ENCODE measurements around the gene ZNF717. TPM values are rescaled to one million over a fixed set of nuclear protein-coding genes. Genes with fewer than 3 reads are reported as not detected.
"Not testable (repeated sequence)": the region's sequence is repeated elsewhere in the genome, so short reads cannot be mapped to it uniquely, and the experiment has no call there.

ZNF717 gene
- polyA plus RNA-seq (ENCODE audit: insufficient read length in 4 of 4), result 10 to 100 TPM; 13.0 to 20.8 (median 16.9) TPM

DNA sequence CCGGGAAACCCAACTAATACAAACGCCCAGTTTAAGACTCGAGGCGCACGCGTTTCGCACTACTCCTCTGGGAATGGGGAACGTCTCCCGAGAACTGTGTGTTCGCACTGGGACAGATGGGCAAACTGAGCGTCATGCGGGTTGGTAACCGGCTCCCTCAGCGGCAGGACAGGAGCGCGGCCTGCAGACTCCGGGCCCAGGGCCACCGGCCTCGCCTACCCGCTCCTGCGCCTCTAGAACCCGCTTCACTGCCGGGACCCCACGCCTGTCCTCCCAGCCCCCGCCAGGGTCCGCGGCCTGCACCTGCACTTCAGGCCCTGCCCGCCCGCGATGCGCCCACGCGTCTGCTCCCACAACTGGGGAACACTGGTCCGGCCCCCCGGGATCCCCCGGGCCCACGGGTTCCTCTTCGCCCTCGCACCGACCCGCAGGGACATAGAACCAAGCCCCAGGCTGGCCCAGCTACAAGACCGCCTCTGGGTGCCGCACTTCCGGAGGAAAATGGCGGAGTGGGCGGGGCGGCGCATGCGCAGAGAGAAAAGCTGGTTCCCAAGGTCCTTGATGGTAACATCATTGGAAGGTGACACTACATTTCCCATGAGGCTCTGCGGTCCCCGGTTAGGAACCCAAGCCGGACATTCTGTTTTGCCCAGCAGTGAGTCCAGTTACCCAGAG is at the start of gene ZNF717:
TSS of gene ZNF717 (minus strand) at position 469 of the 675 bp plus-strand sequence. CDS start 2,187 bp downstream, outside the sequence.
- DNase-seq (ENCODE audit: low read depth in 4 of 4, low spot score in 3 of 4), result peak; percentile 77 to 82 (median 79)

DNA sequence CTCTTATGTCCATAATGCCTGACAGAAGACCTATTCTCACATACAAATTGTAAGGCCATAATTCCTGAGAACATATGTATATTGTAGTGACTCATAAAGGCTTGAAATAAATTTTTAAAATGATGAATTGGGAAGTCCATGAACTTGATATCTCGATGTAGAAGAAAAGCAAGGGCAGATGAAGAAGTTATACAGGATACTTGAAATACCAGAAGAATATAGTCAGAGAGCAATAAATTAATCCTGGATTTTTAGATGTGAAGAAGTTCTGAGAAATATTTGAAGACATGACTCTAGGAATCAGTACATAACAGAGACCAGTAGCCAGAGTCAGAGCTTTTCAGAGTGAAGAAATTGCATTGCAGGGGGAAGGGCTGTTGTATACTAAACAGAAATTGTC is 45.7 kb upstream of the ZNF717 start:
- not testable (repeated sequence) for DNase-seq (ENCODE audit: low read depth in 4 of 4, low spot score in 3 of 4)

DNA sequence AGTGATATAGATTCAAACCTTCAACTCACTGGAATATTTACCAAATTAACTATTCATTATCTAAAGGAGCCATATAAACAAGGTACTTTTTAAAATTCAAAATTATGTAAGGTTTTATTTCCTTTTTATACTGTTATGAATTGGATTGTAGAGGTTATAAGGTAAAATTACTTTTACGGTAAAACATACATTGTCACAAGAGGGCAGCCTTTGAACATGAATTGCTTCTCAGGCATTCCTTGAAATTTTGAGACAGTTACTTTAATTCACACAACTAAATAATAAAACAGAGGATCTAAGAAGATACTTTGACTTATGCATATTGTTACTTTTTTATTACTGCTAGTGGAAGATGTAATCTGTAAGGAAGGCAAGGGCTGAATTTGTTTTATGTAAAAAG is 32.7 kb upstream of the ZNF717 start:
- DNase-seq (ENCODE audit: low read depth in 4 of 4, low spot score in 3 of 4), result not testable (repeated sequence)

DNA sequence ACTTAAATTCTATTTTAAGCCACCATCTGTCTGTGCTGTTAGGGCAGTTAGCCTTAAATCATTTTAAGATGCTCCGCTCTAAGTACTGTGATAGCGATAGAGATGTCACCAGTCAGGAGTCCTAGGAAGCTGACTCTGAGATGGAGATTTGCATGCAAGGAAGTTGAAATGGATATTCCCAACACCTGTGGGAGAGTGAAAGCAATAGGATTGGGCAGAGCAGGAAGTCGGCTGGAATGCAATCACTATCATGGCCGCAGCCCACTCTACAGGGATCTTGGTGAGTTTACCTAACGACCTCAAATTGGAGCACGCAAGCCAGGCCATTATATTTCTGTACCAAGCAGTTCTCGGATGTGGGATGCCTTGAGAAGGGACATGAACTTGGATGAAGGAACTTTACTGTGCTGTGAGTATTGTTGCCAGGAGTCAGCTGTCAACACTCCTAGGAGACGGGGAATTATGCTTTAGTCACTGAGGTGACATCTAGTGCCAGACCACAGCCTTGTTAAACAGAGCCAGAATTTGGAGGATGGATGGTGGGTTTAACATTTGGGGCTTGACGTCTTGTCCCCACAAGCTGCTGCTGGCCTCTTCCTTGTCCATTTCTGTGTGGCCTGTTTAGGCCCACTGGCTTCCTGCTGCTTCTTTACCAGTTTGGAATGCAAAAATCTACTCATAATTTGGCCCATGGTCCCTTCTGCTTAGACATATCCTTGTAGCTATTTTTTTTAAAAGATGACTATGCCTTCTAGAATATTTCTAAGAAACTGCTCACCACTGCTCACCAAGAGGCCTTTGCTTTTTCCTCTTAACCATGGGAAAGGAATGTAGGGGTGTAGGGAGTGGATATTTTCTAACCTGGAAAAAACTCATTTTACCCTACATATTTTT is 31.2 kb upstream of the ZNF717 start:
- DNase-seq (ENCODE audit: low read depth in 4 of 4, low spot score in 3 of 4), result not testable (repeated sequence)

DNA sequence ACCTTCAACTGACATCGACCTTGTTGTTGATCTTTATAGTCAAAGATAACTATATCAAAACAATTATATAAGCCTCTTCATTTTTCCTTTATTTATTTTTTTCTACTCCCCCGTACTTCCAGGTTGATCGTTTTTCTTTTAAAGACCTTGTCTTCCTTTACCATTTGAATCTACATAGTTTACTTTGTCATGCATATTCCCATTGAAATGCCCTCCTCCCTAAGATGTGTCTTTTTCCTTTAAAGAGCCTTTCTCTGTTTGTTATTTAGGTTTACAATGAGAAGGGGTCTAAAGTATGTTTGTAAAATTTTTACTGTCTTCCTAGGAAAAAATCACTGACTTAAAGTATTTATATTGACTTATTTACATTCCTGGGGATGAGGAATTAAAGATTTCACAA is 29.4 kb upstream of the ZNF717 start:
- DNase-seq (ENCODE audit: low read depth in 4 of 4, low spot score in 3 of 4), result no peak

DNA sequence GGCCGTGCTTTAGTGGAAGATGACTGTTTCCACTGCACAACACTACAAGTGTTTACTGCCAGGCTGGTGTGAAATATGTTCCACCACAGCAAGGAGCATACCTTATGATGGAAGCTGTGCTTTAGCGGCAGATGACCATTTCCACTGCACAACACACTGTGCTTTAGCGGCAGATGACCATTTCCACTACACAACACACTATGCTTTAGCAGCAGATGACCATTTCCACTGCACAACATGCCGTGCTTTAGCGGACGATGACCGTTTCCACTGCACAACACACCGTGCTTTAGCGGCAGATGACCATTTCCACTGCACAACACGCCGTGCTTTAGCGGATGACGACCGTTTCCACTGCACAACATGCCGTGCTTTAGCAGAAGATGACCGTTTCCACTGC is 2.8 kb downstream of the ZNF717 start:
- DNase-seq (ENCODE audit: low read depth in 4 of 4, low spot score in 3 of 4), result no peak

DNA sequence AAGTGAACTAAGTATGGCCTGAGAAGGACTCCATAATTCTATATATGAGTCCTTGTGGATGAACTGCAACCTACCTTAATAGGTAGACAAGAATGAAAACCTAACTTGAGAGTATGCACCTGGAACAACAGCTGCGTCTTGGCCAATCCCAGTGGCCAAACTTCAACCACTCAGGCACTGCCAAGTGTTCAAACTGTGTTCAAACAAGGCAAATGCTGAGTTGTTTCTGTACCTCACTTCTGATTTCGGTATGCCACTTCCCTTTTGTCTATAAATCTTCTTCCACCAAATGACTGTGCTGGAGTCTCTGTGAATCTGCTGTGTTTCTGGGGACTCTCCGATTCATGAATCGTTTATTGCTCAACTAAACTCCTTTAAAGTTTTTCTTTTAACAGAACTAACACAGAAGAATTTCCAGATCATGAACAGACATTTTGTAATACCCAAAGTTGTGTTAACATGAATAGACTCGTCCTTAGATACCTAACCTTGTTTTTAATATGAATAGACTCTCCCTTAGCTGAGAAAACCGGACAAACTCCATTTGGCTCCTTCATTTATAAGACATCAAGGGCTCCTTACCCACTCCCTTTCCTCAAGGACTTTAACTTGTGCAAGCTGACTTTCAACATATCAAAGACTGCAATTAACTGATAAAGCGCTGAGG is 4.1 kb downstream of the ZNF717 start:
- DNase-seq (ENCODE audit: low read depth in 4 of 4, low spot score in 3 of 4), result no peak

DNA sequence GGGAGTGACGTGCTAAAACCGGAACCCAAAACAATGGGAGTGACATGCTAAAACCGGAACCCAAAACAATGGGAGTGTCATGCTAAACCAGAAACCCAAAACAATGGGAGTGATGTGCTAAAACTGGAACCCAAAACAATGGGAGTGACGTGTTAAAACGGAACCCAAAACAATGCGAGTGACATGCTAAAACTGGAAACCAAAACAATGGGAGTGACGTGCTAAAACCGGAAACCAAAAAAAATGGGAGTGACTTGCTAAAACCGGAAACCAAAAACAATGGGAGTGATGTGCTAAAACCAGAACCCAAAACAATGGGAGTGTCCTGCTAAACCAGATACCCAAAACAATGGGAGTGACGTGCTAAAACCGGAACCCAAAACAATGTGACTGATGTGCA is 7.6 kb downstream of the ZNF717 start:
- not testable (repeated sequence) for DNase-seq (ENCODE audit: low read depth in 4 of 4, low spot score in 3 of 4)

DNA sequence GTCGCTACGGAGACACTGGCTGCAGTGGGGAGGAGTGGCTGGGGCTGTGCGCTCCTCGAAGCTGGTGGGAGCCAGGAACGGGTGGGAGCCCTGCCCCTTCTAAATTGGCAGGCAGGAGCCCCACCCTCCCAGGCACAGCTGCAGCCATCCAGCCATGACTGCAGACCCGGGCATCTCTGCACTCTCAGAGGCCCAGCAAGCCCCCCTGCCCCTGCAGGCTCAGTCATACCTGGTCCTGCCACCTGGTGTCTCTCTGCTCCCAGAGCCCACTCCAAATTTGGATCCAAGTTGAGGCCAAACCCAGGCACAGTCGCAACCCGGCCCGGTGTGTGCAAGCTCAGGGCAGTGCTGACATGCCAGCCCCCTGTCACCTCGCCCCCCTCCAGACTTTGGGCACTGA is 13.7 kb downstream of the ZNF717 start:
- DNase-seq (ENCODE audit: low read depth in 4 of 4, low spot score in 3 of 4), result not testable (repeated sequence)

DNA sequence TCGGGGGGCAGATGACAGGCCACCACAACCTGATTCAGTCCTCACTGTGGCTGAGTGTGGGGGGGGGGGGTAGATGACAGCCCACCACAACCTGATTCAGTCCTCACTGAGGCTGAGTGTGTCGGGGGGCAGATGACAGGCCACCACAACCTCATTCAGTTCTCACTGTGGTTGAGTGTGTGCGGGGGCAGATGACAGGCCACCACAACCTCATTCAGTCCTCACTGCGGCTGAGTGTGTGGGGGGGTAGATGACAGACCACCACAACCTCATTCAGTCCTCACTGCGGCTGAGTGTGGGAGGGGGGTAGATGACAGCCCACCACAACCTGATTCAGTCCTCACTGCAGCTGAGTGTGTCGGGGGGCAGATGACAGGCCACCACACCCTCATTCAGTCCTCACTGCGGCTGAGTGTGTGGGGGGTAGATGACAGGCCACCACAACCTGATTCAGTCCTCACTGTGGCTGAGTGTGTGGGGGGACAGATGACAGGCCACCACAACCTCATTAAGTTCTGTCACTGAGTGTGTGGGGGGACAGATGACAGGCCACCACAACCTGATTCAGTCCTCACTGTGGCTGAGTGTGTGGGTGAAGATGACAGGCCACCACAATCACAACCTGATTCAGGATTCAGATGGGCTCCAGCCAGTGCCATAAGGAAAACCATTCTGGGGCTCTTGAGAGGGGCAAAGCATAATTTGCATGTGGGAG is 16.9 kb downstream of the ZNF717 start:
- no peak for DNase-seq (ENCODE audit: low read depth in 4 of 4, low spot score in 3 of 4)

DNA sequence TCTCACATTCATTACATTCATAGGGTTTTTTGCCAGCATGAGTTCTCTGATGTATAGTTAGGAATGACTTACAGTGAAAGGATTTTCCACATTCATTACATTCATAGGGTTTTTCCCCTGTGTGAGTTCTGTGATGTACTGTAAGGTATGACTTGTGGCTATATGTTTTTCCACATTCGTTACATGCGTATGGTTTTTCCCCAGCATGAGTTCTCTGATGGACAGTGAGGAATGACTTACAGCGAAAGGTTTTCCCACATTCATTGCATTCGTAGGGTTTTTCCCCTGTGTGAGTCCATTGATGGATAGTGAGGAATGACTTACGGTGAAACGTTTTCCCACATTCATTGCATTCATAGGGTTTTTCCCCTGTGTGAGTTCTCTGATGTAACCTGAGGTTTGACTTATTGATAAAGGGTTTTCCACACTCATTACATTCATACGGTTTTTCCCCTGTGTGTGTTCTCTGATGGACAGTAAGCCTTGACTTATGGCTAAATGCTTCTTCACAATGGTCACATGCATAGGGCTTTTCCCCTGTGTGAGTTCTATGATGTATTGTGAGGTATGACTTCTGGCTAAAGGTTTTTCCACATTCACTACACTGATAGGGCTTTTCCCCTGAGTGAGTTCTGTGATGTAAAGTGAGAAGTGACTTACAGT is 47.4 kb downstream of the ZNF717 start:
- DNase-seq (ENCODE audit: low read depth in 4 of 4, low spot score in 3 of 4), result no peak

DNA sequence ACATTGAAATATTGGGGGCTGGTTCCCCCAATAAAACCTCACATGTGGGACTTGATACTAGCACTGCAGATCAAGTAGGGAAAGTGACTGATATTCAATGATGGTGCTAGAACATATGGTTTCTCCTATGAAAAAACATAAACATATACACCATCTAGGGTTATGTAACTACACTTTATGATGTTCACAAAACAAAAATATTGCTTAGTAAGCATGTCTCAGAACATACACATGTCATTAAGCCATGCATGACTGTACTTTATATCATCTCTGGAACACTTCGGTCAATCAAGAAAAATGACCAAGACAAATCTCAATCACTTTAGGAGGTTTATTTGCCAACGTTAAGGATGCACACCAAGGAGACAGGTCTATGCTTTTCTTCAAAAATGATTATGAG is 57.4 kb downstream of the ZNF717 start:
- no peak for DNase-seq (ENCODE audit: low read depth in 4 of 4, low spot score in 3 of 4)

DNA sequence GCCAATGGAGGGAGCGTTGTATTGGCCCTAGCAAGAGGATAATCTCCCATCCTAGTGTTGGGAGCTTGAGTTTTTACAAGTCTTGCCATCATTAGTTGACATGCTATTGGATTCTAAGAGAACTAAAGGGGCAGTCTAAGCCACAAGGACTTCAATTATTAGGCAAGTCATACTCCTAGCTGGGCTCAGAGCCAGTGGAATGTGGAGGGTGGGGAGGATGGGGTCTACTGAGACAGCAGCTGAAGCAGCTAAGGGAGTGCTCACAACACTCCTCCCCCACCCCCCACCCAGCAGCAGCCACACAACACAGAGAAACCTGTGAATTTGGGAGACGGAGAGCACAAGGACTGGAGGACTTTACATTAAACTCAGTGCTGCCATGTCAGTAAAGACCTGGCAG is 93.3 kb downstream of the ZNF717 start:
- no peak for DNase-seq (ENCODE audit: low read depth in 4 of 4, low spot score in 3 of 4)

DNA sequence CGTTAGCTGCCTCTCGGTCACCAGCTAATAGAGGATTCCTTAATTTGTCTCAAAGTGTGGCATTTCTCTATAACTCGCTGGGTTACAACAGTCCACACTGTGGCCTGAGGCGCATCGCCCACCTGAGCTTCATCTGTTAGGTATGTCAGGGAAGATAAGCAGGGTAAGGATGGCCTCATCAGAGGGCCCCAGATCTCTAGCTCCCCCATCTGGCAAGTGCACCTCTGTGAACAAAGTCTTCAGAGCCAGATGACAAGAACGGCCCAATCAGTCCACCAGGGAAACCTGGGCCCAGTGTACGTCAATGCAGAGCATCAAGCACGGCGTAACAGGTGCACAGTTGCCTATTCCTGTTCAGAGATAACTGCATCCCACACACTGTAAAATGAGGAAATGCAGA is 98.0 kb downstream of the ZNF717 start:
- no peak for DNase-seq (ENCODE audit: low read depth in 4 of 4, low spot score in 3 of 4)

Other genes starting within 250 kb of the ZNF717 start
- not detected for gene FRG2C, start 121.2 kb downstream of the ZNF717 start, polyA plus RNA-seq (ENCODE audit: insufficient read length in 4 of 4)